ENCODE data around the gene HSPB6.

- no peak for TF ChIP-seq POLR2AphosphoS5 (IDR thresholded peaks at IDR 0.05)
- TF ChIP-seq, protein P1, sequence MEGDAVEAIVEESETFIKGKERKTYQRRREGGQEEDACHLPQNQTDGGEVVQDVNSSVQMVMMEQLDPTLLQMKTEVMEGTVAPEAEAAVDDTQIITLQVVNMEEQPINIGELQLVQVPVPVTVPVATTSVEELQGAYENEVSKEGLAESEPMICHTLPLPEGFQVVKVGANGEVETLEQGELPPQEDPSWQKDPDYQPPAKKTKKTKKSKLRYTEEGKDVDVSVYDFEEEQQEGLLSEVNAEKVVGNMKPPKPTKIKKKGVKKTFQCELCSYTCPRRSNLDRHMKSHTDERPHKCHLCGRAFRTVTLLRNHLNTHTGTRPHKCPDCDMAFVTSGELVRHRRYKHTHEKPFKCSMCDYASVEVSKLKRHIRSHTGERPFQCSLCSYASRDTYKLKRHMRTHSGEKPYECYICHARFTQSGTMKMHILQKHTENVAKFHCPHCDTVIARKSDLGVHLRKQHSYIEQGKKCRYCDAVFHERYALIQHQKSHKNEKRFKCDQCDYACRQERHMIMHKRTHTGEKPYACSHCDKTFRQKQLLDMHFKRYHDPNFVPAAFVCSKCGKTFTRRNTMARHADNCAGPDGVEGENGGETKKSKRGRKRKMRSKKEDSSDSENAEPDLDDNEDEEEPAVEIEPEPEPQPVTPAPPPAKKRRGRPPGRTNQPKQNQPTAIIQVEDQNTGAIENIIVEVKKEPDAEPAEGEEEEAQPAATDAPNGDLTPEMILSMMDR (IDR thresholded peaks at IDR 0.05), result no peak
- TF ChIP-seq POLR2A (IDR thresholded peaks at IDR 0.05), result no peak
Measured at GRCh38 chr19:35767288-35768081, 10.7 kb upstream of the HSPB6 start.

Measured in transverse colon (tissue), 4 donors.